CD4-positive, CD25-positive, alpha-beta regulatory T cell (primary cell): ENCODE data around the gene MTG2. TPM values are rescaled to one million over a fixed set of nuclear protein-coding genes. Genes with fewer than 3 reads are reported as not detected.

ENCODE experiments used
- ATAC-seq, 2 donors: fragments of 150-1000 bp; cut with Tn5 transposase; one replicate each; pipeline ENCODE4 v1.10.0; 2021; ENCODE audit warnings: low read depth in 2 of 2, moderate number of reproducible peaks in 2 of 2, moderate library complexity in 1 of 2
- DNase-seq, 3 donors: peaks; one replicate each; pipeline versions ENCODE4 v3.0.0 to v3.0.0-alpha.2; 2012 to 2022; ENCODE audit warnings: mixed read lengths in 1 of 3
- H3K27ac ChIP-seq: one replicate; pipeline ENCODE4 v1.7.0; 2013; ENCODE audit warnings: mild to moderate bottlenecking, low read length; ENCODE audit not compliant: insufficient read depth, poor library complexity, severe bottlenecking
- H3K27me3 ChIP-seq: one replicate; pipeline ENCODE4 v1.7.0; 2013; ENCODE audit warnings: low read length; ENCODE audit not compliant: control insufficient read depth, insufficient read depth
- H3K36me3 ChIP-seq: one replicate; pipeline ENCODE4 v1.7.0; 2013; ENCODE audit warnings: mild to moderate bottlenecking, low read length, moderate library complexity; ENCODE audit not compliant: control insufficient read depth, insufficient read depth
- H3K4me1 ChIP-seq: 2 replicates; pipeline ENCODE4 v1.7.0; 2013; ENCODE audit warnings: mild to moderate bottlenecking, low read length; ENCODE audit not compliant: insufficient read depth, control insufficient read depth, poor library complexity, severe bottlenecking
- H3K4me3 ChIP-seq: one replicate; pipeline ENCODE4 v1.7.0; 2013; ENCODE audit warnings: low read depth, mild to moderate bottlenecking, low read length, moderate library complexity
- H3K9me3 ChIP-seq, 2 experiments: 1 replicate in 1 of 2; 2 replicates in 1 of 2; pipeline ENCODE4 v1.7.0; 2013; ENCODE audit warnings: low read length in 2 of 2, mild to moderate bottlenecking in 1 of 2, moderate library complexity in 1 of 2; ENCODE audit not compliant: control insufficient read depth in 2 of 2
- H3K27ac Mint-ChIP-seq, 3 donors: one replicate each; pipeline ENCODE4 v1.8.0; 2020 to 2022; ENCODE audit warnings: mild to moderate bottlenecking in 3 of 3, mixed read lengths in 3 of 3, moderate library complexity in 2 of 3
- H3K27me3 Mint-ChIP-seq: one replicate; pipeline ENCODE4 v1.8.0; 2022; ENCODE audit warnings: mild to moderate bottlenecking, mixed read lengths
- H3K36me3 Mint-ChIP-seq: one replicate; pipeline ENCODE4 v1.8.0; 2020; ENCODE audit warnings: mixed read lengths
- H3K4me1 Mint-ChIP-seq, 4 donors: one replicate each; pipeline ENCODE4 v1.8.0; 2020 to 2022; ENCODE audit warnings: mixed read lengths in 4 of 4, mild to moderate bottlenecking in 1 of 4
- H3K4me3 Mint-ChIP-seq, 4 donors: one replicate each; pipeline ENCODE4 v1.8.0; 2020 to 2022; ENCODE audit warnings: mild to moderate bottlenecking in 4 of 4, mixed read lengths in 4 of 4, moderate library complexity in 3 of 4
- H3K9me3 Mint-ChIP-seq, 7 donors: one replicate each; pipeline ENCODE4 v1.8.0; 2020 to 2022; ENCODE audit warnings: mixed read lengths in 7 of 7, mild to moderate bottlenecking in 3 of 7, moderate library complexity in 2 of 7
- polyA plus RNA-seq, 4 donors: library from polyadenylated mRNA; unstranded; fragments of 300-500 nt; fragmentation: Illumina TruSeq; gene quantifications; one replicate each; pipeline ENCODE4 v1.2.3, GENCODE V29; 2021
- total RNA-seq: library from RNA; stranded (reverse); gene quantifications from one replicate; pipeline ENCODE4 v1.2.3, GENCODE V29; 2022

Gene MTG2
- total and polyA plus RNA-seq, 5 donors from 2014 or later = 17.5 to 23.6 (median 18.9) TPM

DNA sequence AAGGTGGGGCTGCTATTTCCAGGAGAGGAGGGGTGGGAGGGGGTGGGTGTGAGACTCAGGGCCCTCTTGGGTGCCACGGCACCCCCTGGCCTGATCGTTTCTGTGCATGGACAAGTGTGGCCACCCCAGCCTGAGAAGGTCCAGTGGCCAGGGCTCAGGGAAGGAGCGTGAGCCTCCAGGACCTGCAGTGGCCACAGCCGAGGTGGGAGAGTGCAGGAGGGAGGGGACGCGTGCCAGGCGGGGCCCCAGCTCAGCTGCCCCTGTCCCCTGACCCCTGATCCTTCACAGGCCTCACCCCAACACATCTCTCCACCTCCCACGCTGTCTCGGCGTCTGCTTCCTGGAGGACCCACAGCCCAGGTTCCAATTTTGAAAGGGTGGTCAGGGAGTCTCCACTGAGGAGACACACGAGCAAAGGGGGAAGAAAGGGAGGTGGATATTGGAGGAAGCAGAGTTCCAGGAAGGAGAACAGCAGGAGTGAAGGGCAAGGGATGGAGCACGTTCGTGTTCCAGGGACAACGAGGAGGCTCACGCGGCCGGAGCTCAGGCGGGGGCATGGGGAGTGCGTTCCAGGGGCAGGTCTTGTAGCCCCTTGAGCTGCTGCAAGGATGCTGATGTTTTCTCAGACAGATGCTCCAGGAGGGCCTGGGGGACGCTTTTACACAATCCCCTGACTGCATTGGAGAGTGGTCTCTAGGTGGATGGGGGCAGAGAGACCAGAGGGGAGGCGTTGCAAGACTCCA, 41.5 kb downstream of the MTG2 start:
- H3K27ac Mint-ChIP-seq = no peak overlapping the region
- no peak overlapping the region for H3K4me3 Mint-ChIP-seq
- H3K36me3 Mint-ChIP-seq = no peaks in the 10 kb centered on the region
- H3K9me3 ChIP-seq = no peaks in the 10 kb centered on the region
- no peak for DNase-seq
- H3K27me3 Mint-ChIP-seq = peaks cover 17% of the 10 kb centered on the region
- H3K36me3 ChIP-seq = no peaks in the 10 kb centered on the region
- H3K4me3 ChIP-seq = no peak overlapping the region
- no peaks in the 10 kb centered on the region for H3K27me3 ChIP-seq
- no peak overlapping the region for H3K27ac ChIP-seq
- no peak for ATAC-seq
- H3K9me3 Mint-ChIP-seq = peaks cover 0 to 2% (median 0%) of the 10 kb centered on the region in 7 donors
- peaks cover 8% of the 10 kb centered on the region for H3K4me1 ChIP-seq
- H3K4me1 Mint-ChIP-seq = peaks cover 0 to 2% (median 0%) of the 10 kb centered on the region in 4 donors

GRCh38 chr20:62225026-62225425, 42.2 kb downstream of the MTG2 start:
- H3K9me3 Mint-ChIP-seq = peaks cover 0 to 2% (median 0%) of the 10 kb centered on the region in 7 donors
- H3K36me3 Mint-ChIP-seq = no peaks in the 10 kb centered on the region
- peaks cover 17% of the 10 kb centered on the region for H3K27me3 Mint-ChIP-seq

DNA sequence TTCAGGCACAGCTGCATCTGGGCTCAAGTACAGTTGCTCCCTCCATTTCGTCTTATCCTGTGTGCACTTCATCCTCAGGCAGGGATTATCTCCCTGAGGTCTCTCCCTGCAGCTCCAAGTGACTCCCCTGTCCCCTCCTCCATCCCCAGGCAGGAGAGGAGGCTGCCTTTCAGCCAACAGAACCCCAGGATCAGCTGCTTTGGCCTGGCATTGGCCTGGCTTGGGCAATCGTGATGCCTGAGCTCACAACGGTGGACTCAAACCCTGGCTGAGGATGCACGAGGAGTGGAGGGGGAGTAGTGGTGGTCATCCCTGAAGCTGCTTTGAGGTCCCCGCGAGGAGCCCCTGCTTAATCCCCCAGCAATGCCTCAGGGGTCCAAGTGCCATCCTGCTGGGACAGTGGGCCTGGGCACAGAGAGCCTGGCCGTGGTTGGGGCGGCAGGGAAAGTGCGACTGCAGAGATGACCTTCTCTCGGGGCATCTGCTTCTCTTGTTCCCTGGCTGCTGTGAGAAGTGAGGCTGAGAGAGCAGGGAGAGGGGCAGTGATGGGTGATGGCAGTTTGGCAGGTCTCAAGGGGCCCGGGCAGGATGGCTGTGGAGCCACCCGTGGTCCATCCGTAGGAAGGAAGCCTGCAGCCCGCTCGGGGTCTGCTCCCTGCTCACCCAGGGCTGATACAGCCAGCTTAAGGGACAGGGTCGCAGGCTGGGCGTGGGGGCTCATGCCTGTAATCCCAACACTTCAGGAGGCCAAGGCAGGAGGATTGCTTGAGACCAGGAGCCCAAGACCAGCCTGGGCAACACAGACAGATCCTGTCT, 43.2 kb downstream of the MTG2 start:
- Histone ChIP-seq H3K27me3 (no peaks in the 10 kb centered on the region), H3K36me3 (no peaks in the 10 kb centered on the region), H3K27ac (no peak overlapping the region), H3K4me1 (no peaks in the 10 kb centered on the region), H3K4me3 (no peak overlapping the region), H3K9me3 (no peaks in the 10 kb centered on the region)
- Mint-ChIP-seq H3K27me3 (peaks cover 11% of the 10 kb centered on the region), H3K27ac (no peak overlapping the region), H3K9me3 (peaks cover 0 to 2% (median 0%) of the 10 kb centered on the region in 7 donors), H3K4me1 (peaks cover 0 to 1% (median 0%) of the 10 kb centered on the region in 4 donors), H3K36me3 (no peaks in the 10 kb centered on the region), H3K4me3 (no peak overlapping the region)
- DNase-seq = no peak
- no peak for ATAC-seq

More at GRCh38 chr20:62225026-62225425, 42.2 kb downstream of the MTG2 start:
- DNase-seq (no peak), ATAC-seq (no peak)
- no peak overlapping the region for H3K27ac ChIP-seq
- H3K27ac Mint-ChIP-seq = no peak overlapping the region
- H3K9me3 ChIP-seq = no peaks in the 10 kb centered on the region
- H3K4me3 ChIP-seq = no peak overlapping the region
- H3K4me3 Mint-ChIP-seq = no peak overlapping the region
- peaks cover 4% of the 10 kb centered on the region for H3K4me1 ChIP-seq
- H3K27me3 ChIP-seq = no peaks in the 10 kb centered on the region
- H3K4me1 Mint-ChIP-seq = peaks cover 0 to 2% (median 0%) of the 10 kb centered on the region in 4 donors
- H3K36me3 ChIP-seq = no peaks in the 10 kb centered on the region

- Histone ChIP-seq H3K4me3 (no peak overlapping the region), H3K27me3 (no peaks in the 10 kb centered on the region), H3K27ac (no peak overlapping the region), H3K4me1 (no peaks in the 10 kb centered on the region), H3K9me3 (no peaks in the 10 kb centered on the region), H3K36me3 (no peaks in the 10 kb centered on the region)
- no peak overlapping the region for H3K4me3 Mint-ChIP-seq
- H3K36me3 Mint-ChIP-seq = no peaks in the 10 kb centered on the region
- no peak for ATAC-seq
- no peak for DNase-seq
- peaks cover 5% of the 10 kb centered on the region for H3K27me3 Mint-ChIP-seq
- H3K4me1 Mint-ChIP-seq = no peaks in the 10 kb centered on the region
- peaks cover 0 to 2% (median 0%) of the 10 kb centered on the region in 7 donors for H3K9me3 Mint-ChIP-seq
- no peak overlapping the region for H3K27ac Mint-ChIP-seq
These were observed 44.1 kb downstream of the MTG2 start for GRCh38 chr20:62226707-62227590.

DNA sequence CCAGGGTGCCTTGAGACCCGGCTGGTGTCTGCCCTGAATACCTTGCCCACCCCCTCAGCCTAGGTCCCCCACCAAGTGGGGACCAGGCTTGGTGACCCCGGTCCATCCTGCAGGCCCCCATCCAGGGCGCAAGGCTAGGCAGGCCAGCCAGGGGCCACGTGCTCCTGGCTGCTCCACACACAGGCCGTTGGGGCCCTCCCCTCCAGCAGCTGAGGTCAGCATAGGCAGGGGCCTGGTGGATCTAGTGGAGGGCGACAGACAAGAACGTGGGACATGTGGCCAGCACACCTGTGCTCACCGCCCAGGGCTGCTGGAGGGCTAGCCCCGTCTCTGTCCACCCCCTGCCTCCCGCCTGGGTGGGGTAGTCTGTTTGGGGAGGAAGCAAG, 44.8 kb downstream of the MTG2 start:
- no peak for ATAC-seq

GRCh38 chr20:62227977-62228958, 45.4 kb downstream of the MTG2 start:
- ATAC-seq (no peak), DNase-seq (no peak)
- Histone ChIP-seq H3K27me3 (no peaks in the 10 kb centered on the region), H3K27ac (no peak overlapping the region), H3K36me3 (no peaks in the 10 kb centered on the region), H3K9me3 (no peaks in the 10 kb centered on the region), H3K4me3 (no peak overlapping the region), H3K4me1 (no peaks in the 10 kb centered on the region)
- Mint-ChIP-seq H3K27ac (no peak overlapping the region), H3K9me3 (peaks cover 0 to 2% (median 0%) of the 10 kb centered on the region in 7 donors), H3K4me3 (peak overlapping the region in 1 of 4 donors; percentile 55), H3K4me1 (no peaks in the 10 kb centered on the region), H3K36me3 (no peaks in the 10 kb centered on the region), H3K27me3 (no peaks in the 10 kb centered on the region)

More for the DNA sequence above, 44.8 kb downstream of the MTG2 start:
- H3K4me3 ChIP-seq = no peak overlapping the region
- Mint-ChIP-seq H3K27me3 (peaks cover 5% of the 10 kb centered on the region), H3K36me3 (no peaks in the 10 kb centered on the region), H3K9me3 (peaks cover 0 to 2% (median 0%) of the 10 kb centered on the region in 7 donors), H3K4me1 (no peaks in the 10 kb centered on the region), H3K27ac (no peak overlapping the region), H3K4me3 (peak overlapping the region in 1 of 4 donors; percentile 55)
- H3K27ac ChIP-seq = no peak overlapping the region
- H3K27me3 ChIP-seq = no peaks in the 10 kb centered on the region
- H3K36me3 ChIP-seq = no peaks in the 10 kb centered on the region
- H3K9me3 ChIP-seq = no peaks in the 10 kb centered on the region
- H3K4me1 ChIP-seq = no peaks in the 10 kb centered on the region
- no peak for DNase-seq
